ENCODE results near the gene EML5. TPM values are rescaled to one million over a fixed set of nuclear protein-coding genes. Genes with fewer than 3 reads are reported as not detected.

Gene EML5
- polyA plus RNA-seq, 3 donors: 2.8 to 3.4 (median 3.1) TPM

DNA sequence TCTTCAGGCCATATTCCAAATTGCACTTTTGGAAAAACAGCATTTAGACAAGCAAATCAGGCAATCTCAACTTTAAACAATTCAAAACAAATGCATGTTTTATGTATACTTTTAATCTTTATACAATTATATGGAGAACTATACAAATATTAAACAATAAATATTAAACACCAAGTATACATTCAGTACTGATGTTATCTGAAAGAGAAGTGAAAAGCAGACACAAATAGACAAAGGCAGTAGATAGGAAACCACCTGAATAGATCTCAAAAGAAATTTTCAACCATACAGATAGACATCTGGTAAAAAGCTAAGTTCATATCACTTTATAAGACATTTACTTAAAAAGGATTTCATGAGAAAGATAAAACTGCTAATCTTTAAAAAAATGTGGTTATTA, 164.7 kb downstream of the EML5 start:
- DNase-seq (ENCODE audit: low read depth in 3 of 3, low spot score in 2 of 3): no peak

DNA sequence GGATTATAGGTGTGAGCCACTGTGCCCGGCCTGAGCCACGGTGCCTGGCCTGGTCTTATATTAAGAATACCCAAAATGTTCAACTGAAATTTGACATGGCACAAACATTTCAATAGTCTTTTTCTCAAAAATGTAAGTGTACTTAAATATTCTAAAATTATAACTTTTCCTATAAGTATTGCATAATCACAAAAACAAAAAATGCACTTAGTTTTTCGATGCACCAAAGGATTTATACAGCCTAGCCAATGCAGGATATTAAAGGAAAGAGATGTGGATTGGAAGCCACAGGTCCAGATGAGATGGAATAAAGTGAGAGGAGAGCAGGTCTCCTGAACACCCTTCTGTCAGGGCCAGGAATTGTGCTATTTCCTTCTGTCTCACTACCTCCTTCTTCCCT, 167.1 kb downstream of the EML5 start:
- no peak for DNase-seq (ENCODE audit: low read depth in 3 of 3, low spot score in 2 of 3)

DNA sequence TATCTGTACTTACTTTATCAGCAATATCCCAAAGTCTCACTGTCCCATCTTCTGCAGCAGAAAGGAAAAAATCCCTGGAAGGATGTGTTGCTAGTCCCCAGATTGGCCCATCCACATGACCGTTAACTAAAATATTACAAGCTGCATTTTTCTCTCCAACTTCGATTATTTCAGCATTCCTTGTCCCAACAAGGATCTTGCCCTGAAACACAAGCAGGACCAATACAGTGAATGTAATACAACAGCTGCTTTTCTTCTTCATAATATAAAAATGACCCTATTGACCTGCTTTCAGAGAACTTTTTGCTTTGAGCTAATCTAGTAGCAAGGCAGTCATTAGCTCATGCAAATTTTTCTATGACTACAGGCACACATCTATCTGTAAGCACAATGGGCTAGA, 171.7 kb downstream of the EML5 start:
- DNase-seq (ENCODE audit: low read depth in 3 of 3, low spot score in 2 of 3): no peak

DNA sequence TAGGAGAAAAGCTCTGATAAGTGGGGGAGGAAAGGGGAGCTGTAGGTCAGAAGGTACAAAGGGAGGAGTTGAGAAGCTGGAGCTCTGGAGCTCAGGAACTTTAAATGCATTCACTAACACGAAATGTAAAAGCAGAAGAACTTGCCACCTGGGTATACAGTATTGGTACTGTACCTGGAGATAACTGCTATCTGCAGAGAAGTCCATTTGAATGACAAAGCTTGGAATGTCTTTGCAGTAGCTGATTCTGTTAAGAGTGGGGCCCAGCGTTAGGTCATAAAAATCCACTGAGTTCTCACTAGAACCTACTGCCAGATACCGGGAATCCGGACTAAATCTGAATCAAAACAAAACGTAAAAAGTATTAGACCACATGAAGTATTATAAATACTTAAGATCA, 174.3 kb downstream of the EML5 start:
- no peak for DNase-seq (ENCODE audit: low read depth in 3 of 3, low spot score in 2 of 3)

DNA sequence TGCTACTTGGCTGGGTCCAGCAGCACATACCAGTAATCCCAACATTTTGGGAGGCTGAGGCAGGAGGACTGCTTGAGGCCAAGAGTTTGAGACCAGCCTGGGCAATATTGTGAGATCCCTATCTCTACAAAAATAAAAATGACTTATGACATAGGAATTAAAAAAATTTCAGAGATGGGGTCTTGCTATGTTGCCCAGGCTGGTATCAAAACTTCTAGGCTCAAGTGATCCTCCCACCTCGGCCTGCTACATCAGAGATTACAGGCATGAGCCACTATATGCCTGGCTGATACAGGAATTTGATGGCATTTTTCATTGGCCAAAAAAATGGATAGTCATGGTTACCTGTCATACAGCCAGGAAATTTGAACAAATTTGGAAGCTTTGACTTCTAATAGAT, 175.3 kb downstream of the EML5 start:
- no peak for DNase-seq (ENCODE audit: low read depth in 3 of 3, low spot score in 2 of 3)

DNA sequence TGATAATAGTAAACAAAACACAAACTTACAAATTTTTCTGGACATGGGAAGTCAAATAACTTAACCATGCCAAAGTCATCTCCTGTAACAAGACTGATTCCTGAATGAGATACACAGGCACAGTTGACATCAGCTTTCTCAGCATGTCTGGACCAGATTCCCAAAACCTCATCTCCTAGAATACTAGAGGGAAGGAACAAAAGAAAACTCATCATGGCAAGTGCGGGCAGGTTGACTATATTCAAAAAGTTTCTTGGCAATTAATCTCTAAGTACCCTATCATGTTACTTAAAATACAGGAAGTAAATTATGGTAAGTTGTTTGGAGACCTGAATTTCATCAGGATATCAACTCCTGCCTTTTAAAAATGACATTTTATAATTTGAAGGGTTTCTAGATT, 176.1 kb downstream of the EML5 start:
- DNase-seq (ENCODE audit: low read depth in 3 of 3, low spot score in 2 of 3): no peak

DNA sequence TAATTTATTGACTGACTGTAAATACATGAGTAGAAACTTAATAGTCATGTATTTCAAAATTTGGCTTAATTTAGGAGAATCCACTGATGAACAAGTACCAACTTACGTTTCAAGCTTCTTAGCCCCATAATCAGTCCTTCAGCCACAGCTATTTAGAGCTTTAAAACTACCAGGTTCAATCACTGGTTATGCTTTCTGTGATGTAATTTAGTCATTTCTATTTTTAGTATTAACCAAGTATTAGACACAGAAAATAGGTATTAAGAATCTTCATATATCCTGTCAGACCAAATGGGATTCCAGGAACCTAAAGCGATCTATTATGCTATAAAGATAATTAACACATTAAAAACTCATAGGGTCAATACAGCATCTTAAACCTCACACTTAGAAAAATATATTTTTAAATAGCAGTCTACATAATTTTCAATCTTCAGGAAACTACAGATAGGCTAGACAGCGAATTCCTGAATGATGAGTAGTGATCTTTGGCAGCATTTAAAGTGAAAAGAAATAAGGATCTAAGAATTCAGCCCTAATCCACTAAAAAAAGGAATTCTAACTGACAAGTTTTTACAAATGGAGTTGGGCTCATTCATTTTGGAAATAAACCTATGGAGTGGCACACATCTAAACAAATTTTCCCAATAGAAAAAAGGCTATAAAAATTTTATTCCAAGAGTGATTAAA, 178.4 kb downstream of the EML5 start:
- DNase-seq (ENCODE audit: low read depth in 3 of 3, low spot score in 2 of 3): no peak

DNA sequence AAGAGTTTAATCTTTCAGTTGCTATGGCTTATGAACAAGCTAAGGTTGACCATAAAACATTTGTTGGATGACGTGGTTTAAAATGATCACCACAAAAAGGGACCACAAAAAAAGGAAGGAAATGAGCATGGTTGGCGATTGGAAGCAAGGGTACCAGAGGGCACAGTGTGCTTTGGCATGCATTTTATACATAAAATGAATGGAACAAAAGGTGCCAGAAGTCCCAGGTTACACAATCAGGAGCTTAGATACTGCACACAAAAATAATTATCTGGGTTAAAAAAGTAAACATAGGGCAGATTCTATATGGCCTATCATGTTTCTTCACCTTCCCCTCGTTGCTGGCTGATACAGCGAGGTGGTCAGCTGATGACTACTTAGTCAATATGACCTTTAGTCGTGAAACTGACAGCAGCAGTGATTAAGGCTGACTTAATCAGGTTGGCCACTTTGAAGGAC, 179.2 kb downstream of the EML5 start:
- no peak for DNase-seq (ENCODE audit: low read depth in 3 of 3, low spot score in 2 of 3)

DNA sequence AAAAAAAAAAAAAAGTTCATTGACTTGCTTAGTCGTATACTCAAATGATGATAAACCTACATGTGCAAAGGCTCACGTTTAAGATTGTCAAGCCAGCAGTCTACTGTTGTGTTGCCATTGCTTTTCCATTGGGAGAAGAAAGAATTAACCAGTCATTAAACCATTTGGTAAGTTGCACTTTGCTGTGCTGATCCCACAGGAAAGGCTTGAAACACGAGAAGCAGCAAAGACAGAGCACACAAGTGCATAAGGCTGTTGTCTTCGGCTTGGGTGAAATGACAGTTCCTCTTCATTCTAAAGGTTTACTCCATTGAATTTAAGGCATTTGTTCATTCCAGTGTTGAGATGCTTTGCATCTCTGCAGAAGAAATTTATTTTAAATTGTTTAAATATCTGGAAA, 179.8 kb downstream of the EML5 start:
- DNase-seq (ENCODE audit: low read depth in 3 of 3, low spot score in 2 of 3): no peak

DNA sequence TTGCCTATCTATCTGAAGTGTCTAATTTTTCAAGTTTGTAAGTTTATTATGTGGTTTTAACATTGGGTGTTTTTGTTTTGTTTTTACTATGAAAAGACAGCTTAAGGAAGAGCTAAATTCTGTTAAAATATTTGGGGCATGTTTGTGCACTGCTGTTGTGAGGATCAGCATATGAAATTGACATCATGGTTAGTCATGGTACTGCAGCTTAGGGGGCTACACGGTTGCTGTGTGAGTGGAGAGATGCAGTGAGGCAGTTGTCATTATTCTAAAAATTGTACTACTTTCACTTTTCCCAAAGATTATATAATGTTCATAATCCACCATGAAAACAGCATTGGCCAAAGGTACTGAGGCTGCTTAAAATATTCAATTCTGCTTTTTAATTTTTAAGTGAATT, 180.9 kb downstream of the EML5 start:
- no peak for DNase-seq (ENCODE audit: low read depth in 3 of 3, low spot score in 2 of 3)

DNA sequence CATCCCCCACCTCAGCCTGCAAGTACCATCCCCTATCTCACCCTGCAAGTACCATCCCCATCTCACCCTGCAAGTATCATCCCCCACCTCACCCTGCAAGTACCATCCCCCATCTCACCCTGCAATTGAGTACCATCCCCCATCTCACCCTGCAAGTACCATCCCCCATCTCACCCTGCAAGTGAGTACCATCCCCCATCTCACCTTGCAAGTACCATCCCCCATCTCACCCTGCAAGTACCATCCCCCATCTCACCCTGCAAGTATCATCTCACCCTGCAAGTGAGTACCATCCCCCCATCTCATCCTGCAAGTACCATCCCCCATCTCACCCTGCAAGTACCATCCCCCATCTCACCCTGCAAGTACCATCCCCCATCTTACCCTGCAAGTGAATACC, 184.9 kb downstream of the EML5 start:
- DNase-seq (ENCODE audit: low read depth in 3 of 3, low spot score in 2 of 3): no peak

DNA sequence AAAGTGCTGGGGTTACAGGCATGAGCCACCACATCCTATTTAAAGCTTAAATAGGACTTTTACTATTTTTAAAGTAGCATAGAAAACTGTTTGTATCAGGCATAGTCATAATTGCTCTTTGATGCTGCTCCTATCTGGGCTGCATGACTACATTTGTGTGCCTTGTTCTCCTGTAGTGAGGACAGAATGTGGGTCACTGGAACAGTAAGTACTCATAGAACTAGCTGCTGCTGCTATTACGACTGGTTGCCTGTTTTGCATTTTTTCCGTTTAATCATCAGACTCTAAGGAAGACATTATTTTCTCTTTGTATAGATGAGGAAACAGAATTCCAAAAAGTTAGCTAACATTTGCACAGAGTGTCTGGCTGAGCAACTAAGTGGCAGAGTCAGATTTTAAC, 187.2 kb downstream of the EML5 start:
- no peak for DNase-seq (ENCODE audit: low read depth in 3 of 3, low spot score in 2 of 3)

DNA sequence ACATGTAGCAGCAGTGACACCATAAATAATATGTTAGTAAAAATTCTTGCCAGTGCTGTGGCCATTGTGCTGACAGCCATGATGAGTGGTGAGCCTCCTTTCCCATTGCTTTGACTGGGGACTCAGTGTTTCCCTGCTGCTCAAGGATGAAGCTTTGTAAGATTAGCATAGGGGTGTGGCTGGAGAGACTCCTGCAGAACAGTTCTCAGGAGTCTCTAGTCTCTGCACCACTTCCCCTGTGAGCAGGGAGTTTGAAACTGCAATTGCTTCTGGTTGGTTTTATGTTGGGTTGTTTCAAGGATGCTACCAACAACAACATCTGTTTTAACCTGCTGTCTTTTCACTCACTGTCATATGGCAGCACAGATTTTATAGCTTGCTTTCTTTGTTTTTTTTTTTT, 188.5 kb downstream of the EML5 start:
- DNase-seq (ENCODE audit: low read depth in 3 of 3, low spot score in 2 of 3): no peak

DNA sequence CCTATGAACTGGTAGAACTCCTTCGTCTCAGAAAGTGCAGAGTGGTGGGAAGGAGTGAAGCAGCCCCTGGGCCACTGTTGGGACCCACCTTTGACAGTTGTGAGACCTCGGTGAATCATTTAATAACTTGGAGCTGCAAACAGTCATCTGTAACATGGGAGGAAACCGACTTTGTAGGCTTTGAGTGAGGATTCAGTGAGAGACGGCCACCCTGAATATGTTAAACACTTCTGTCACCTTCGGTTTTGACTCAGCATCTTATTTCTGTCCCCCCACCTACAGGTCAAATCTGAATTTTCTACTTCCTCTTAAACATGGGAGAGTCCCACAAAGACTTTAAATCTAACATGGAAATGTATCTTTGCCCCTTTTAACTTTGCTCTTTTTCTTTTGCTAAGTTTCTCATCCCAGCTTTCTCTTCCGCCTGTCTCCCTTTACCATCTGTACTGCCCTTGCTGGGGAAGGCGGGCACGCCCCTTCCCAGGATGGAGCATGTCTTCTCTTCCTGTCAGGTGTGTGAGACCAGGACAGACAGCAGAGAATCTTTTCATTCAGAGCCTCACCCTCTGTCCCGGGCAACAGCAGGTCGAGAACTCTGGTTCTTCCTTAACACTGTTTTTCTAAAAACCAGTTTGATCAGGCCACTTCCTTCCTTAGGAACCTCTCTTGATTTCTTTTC, 192.9 kb downstream of the EML5 start:
- no peak for DNase-seq (ENCODE audit: low read depth in 3 of 3, low spot score in 2 of 3)

DNA sequence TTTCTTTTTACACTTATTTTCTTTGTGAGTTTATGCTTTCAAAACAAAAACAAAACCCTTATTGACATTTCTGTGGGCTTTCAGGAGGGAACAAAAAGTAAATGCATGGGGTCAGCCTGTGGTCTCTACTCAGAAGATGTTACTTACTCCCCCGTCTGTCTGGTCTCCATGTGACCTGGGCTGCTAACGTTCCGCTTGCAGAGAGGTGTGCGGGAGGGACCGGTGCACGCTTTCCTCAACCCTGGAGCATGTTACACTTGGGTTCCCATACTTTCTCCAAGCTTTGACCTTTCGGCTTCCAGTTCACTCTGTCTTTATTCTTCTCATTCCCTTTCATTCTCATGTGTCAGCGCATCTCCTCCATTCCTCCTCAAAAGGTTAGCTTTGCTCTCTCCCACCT, 193.4 kb downstream of the EML5 start:
- no peak for DNase-seq (ENCODE audit: low read depth in 3 of 3, low spot score in 2 of 3)

DNA sequence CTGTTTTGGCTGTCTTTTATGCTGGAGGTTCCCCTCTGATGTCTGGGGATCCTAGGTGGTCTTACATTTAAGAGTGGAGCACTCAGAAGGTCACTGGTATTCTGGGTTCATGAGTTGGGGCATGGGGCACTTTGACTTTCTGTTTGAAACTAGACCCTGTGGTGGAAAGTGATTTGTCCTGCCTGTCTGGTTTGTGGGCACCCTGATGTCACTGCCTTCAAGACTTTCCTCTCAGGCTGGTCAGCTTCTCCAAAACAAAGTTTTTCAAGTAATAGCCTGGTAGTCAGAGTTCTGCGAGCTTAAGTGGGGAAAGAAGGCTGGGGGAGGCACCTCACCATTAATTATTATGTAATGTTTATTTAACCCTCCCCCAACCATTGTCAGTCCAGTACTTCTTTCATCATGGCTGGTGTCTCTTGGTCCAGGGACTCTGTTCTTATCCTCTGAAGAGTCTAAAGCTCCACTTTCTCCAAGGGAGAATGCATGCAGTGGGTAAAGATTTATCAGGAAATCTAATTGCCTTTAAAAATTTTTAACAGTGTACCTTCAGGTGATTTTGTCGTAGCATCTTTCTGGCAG, 194.6 kb downstream of the EML5 start:
- no peak for DNase-seq (ENCODE audit: low read depth in 3 of 3, low spot score in 2 of 3)

DNA sequence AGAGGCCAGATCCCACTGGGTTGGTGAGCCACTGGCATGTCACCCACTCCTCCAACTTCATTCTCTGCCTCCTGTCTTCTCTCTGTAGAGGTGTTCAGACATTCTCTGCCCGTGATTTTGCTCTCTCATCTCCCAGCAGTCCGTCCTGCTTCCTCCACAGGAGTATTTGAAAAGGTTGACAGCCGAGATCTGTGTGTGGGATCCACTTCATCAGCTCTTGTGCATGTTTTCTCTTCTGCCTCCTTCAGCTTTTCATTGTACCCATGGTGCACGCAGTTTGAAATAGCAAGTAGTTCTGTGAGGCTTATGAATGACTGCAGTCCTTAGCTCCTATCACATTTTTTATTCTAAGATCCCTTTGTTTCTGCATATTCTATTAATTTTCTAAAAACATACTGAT, 195.2 kb downstream of the EML5 start:
- DNase-seq (ENCODE audit: low read depth in 3 of 3, low spot score in 2 of 3): no peak

DNA sequence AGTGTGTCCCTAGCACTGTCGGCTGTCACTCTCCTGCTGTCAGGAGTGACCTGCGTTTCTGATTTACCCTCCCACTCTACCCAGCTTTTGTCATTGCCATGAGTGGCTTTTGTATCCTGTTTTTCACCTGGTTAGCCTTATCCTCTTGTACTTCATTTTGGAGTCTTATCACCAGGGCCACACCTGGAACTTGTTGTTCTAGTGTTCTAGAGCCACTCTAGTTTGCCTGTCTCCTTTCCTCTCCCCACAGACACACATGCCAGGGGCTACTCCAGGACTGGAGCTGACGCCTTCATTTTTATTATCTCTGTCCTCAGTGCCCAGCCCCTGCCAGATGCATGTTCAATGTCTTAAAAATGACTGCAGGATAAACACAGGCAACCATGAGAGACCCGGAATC, 195.7 kb downstream of the EML5 start:
- no peak for DNase-seq (ENCODE audit: low read depth in 3 of 3, low spot score in 2 of 3)

DNA sequence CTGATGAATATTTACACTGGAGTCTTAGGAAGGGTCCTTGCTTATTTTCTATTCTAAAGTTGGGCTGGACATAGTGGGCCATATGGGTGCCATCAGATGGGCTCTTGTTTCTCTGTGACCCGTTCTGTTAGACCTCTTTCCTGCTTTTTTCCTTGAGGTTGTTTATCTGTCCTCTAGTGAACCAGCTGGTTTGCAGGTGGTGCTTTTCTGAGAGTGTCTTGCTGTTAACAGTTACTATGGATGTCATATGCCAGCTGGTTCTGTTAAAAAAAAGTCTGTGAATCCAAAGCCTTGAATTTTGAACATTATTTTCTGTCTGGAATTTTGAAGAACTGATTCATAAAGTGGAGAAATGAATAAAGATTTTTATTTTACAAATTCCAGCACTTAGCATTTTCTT, 200.7 kb downstream of the EML5 start:
- peak in 2 of 3 donors; percentile 10 to 27 for DNase-seq (ENCODE audit: low read depth in 3 of 3, low spot score in 2 of 3)

DNA sequence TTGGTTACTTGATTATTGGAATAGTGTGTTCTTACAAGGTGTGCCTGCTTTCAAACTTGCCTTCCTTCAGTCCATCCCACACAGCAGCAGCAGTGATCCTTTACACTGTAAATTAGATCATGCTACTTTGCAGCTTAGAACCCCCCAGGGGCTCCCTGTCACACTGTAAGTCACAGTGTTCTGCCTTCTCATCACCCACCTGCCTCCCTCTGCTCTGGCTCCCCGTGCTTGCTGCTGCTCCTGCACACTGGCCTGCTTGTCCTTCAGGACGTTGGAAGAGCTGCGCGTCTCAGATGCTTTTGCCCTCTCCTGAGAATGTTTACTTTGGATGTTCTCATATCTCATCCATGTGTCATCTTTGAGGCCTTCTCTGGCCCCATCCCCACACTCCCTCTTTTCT, 202.6 kb downstream of the EML5 start:
- DNase-seq (ENCODE audit: low read depth in 3 of 3, low spot score in 2 of 3): no peak

DNA sequence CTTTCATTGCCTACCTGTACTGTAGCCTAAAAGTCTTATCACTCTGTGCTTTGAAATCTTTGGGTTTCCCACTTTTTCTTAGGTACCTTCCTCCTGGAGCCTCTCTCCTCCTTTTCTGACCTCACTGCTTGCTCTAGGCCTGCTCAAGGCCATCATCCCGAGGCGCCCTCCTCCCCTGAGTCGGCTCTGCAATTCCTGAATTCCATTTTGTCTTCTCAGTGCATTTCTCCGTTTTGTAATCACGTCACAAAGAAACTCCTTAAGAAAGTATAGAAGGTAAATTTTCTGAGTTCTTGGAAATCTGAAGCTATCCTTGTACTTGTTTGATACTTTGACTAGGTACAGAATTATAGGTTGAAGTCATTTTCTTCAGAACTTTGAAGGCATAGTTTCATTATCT, 204.7 kb downstream of the EML5 start:
- DNase-seq (ENCODE audit: low read depth in 3 of 3, low spot score in 2 of 3): no peak

DNA sequence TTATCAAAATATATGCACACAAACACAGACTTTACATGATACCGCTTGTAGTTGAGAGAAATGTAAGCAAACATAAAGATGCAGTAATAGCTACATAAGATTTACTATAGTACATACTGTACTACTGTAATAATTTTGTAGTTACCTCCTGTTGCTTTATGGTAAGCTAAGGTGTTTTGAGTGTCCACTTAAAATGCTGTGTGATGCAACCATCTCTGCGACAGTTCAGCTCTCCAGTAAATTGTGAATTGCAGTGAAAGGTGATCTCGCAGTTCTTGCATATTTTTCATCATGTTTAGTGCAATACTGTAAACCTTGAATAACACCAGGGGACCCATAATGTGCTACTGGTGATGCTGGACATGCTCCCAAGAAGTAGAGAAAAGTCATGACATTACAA, 208.3 kb downstream of the EML5 start:
- DNase-seq (ENCODE audit: low read depth in 3 of 3, low spot score in 2 of 3): no peak
